ENCODE measurements around the gene SESN3. TPM values are rescaled to one million over a fixed set of nuclear protein-coding genes. Genes with fewer than 3 reads are reported as not detected.

The SESN3 gene
- total RNA-seq, 2 experiments from 2014 or later: 19.4 to 19.5 TPM

DNA sequence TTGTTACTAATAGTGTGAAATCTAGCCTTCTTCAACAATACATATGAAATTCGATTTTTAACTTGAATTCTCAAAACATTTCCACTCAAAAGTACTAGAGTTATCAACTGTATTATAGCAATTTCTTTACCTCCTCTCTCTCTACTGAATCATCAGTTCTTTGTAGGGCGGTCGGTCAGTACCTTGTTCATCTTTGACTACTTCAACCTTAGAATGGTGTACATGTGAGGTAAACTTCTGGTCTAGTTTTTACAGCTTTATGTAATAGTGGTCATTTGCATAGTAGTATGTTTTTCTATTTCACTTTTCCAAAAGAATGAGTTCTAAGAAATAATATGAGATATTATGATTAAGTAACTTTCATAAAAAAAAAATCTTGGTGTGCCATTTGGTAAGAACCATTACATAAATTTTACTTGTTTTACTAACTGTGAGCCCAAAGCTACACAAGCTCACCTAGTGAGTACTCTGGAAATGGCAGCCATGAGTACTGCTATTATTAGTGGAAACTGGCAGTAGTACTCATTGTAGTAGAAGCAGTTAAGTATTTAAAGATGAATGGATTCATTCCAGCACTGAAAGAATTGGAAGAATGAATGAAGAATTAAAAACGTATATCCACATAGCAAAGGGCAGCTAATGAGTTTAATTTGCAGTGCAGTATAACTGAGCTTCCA, 30.1 kb downstream of the SESN3 start:
- no peak overlapping the region for H3K4me3 Mint-ChIP-seq
- no peak overlapping the region for H3K27ac Mint-ChIP-seq
- no peaks in the 10 kb centered on the region for H3K9me3 Mint-ChIP-seq
- peaks cover 39% of the 10 kb centered on the region for H3K4me1 Mint-ChIP-seq (ENCODE audit: low read depth)
- CTCF ChIA-PET: interaction anchor here (0.8 to 3.9 kb wide), 5 partner anchors 11 to 505 kb away, joined by 3 to 11 read pairs (median 4); no protein-coding TSS in a partner anchor
- intact Hi-C loops (cut with micrococcal nuclease): no loop called here
- no peak for ATAC-seq
- H3K36me3 Mint-ChIP-seq (ENCODE audit: low read depth): no peaks in the 10 kb centered on the region
- DNase-seq: no peak
- POLR2A ChIA-PET: interaction anchor here (1.2 kb wide), 1 partner anchor 28 kb away, joined by 3 read pairs; no protein-coding TSS in a partner anchor
- H3K27me3 Mint-ChIP-seq: no peaks in the 10 kb centered on the region
- TF ChIP-seq, protein P1, sequence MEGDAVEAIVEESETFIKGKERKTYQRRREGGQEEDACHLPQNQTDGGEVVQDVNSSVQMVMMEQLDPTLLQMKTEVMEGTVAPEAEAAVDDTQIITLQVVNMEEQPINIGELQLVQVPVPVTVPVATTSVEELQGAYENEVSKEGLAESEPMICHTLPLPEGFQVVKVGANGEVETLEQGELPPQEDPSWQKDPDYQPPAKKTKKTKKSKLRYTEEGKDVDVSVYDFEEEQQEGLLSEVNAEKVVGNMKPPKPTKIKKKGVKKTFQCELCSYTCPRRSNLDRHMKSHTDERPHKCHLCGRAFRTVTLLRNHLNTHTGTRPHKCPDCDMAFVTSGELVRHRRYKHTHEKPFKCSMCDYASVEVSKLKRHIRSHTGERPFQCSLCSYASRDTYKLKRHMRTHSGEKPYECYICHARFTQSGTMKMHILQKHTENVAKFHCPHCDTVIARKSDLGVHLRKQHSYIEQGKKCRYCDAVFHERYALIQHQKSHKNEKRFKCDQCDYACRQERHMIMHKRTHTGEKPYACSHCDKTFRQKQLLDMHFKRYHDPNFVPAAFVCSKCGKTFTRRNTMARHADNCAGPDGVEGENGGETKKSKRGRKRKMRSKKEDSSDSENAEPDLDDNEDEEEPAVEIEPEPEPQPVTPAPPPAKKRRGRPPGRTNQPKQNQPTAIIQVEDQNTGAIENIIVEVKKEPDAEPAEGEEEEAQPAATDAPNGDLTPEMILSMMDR (IDR thresholded peaks at IDR 0.05): no peak

DNA sequence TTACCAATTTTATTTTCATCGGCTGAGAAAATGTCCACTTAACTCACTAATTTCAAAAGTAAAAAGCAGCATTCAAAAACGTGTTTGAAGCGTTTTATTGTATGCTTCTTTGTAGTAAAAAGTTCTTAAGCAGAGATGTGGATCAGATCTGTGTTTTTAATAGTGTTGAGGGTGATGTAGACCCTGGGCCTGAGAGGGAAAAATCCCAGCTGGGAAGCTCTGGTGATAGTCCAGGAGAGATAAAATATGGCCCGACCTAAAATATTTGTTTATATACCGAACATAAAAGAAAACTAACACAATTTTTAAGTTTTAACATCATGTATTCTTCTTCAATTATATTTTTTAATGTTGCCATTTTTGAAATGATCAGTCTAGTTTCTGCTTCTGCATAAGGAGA, 35.2 kb downstream of the SESN3 start:
- POLR2A ChIA-PET: no interaction called here
- Mint-ChIP-seq H3K27me3 (no peaks in the 10 kb centered on the region), H3K27ac (no peak overlapping the region), H3K36me3 (ENCODE audit: low read depth) (no peaks in the 10 kb centered on the region), H3K9me3 (no peaks in the 10 kb centered on the region), H3K4me3 (no peak overlapping the region), H3K4me1 (ENCODE audit: low read depth) (peaks cover 28% of the 10 kb centered on the region)
- TF ChIP-seq, protein P1 (IDR thresholded peaks at IDR 0.05): no peak
- DNase-seq: no peak
- CTCF ChIA-PET: no interaction called here
- no peak for ATAC-seq
- intact Hi-C loops (cut with micrococcal nuclease): no loop called here

DNA sequence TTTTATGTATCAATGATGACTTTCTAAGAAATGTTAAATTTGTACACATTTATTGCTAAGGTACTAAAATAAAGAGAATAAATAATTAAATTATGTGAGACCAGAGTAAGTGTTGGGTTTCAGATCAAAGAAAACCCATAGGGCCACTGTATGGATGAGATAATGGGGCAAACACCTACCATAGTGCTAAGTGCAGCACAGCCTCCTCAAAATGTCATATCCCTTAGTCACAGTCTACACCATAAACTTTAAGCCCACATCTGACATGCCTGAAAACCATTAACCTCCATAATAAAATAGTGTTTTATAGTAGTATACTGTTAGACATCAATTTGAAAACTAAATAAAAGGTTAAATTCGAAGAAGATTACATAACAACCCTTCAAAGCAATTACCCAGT, 37.5 kb downstream of the SESN3 start:
- Mint-ChIP-seq H3K4me1 (ENCODE audit: low read depth) (peaks cover 27% of the 10 kb centered on the region), H3K27ac (no peak overlapping the region), H3K36me3 (ENCODE audit: low read depth) (peaks cover 16% of the 10 kb centered on the region), H3K9me3 (no peaks in the 10 kb centered on the region), H3K27me3 (no peaks in the 10 kb centered on the region), H3K4me3 (no peak overlapping the region)
- intact Hi-C loops (cut with micrococcal nuclease): no loop called here
- DNase-seq: no peak
- TF ChIP-seq, protein P1 (IDR thresholded peaks at IDR 0.05): no peak
- ChIA-PET CTCF (interaction anchor here (0.6 to 1.4 kb wide), 2 partner anchors 17 to 511 kb away, joined by 3 to 4 read pairs; no protein-coding TSS in a partner anchor), POLR2A (no interaction called here)
- peak; percentile 77 for ATAC-seq

DNA sequence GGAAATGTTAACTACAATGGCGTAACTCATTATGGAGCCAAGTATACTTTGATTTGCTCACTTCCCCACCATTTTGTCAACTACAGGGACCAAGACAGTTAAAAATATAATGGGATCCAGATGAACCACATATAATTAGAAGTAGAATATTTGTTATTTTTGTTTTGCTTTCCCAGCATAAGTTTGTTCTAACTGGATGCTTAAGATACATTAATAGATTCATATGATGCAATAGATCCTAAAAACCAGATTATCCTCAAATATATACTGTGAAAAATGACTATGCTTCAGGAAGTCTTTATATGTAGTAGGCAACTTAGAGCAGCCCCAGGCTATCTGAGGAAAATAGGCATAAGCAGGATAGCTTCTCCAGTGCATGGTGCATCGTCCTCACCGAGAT, 38.3 kb downstream of the SESN3 start:
- TF ChIP-seq, protein P1 (IDR thresholded peaks at IDR 0.05): no peak
- ChIA-PET POLR2A (no interaction called here), CTCF (interaction anchor here (0.6 to 1.4 kb wide), 2 partner anchors 16 to 512 kb away, joined by 3 to 4 read pairs; no protein-coding TSS in a partner anchor)
- H3K4me1 Mint-ChIP-seq (ENCODE audit: low read depth): peaks cover 27% of the 10 kb centered on the region
- no peaks in the 10 kb centered on the region for H3K27me3 Mint-ChIP-seq
- no peak overlapping the region for H3K4me3 Mint-ChIP-seq
- H3K27ac Mint-ChIP-seq: no peak overlapping the region
- intact Hi-C loops (cut with micrococcal nuclease): no loop called here
- peaks cover 17% of the 10 kb centered on the region for H3K36me3 Mint-ChIP-seq (ENCODE audit: low read depth)
- no peaks in the 10 kb centered on the region for H3K9me3 Mint-ChIP-seq
- DNase-seq (no peak), ATAC-seq (no peak)

DNA sequence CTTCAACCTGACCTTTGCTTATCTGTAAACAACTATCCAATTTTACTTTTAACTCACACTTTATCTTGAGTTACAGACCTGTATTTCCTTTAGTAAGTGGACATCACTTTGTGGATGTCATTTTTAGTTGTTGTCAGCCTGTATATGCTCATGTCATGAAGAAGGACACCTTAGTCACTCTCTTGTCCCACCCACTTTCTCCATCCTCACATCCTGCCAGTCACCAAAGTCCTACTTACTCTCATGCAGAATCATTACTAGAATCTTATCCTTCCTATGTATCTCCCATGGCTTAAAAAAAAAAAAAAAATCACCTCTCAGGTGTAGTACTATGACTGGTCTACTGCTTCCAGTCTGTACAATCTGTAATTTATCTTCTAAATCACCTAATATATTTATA, 43.3 kb downstream of the SESN3 start:
- ChIA-PET POLR2A (no interaction called here), CTCF (interaction anchor here (1.7 kb wide), 1 partner anchor 35 kb away, joined by 4 read pairs; no protein-coding TSS in a partner anchor)
- Mint-ChIP-seq H3K27me3 (no peaks in the 10 kb centered on the region), H3K9me3 (no peaks in the 10 kb centered on the region), H3K27ac (no peak overlapping the region), H3K4me3 (no peak overlapping the region), H3K4me1 (ENCODE audit: low read depth) (peaks cover 18% of the 10 kb centered on the region), H3K36me3 (ENCODE audit: low read depth) (peaks cover 28% of the 10 kb centered on the region)
- ATAC-seq (peak; percentile 58), DNase-seq (no peak)
- intact Hi-C loops (cut with micrococcal nuclease): no loop called here
- TF ChIP-seq, protein P1 (IDR thresholded peaks at IDR 0.05): no peak
